NCI-H146 treated with DMSO at 0.1 percent for 48 hours (cell line): ENCODE results near the gene GDI2.
"Not testable (repeated sequence)": the region's sequence is repeated elsewhere in the genome, so short reads cannot be mapped to it uniquely, and the experiment has no call there.

Experiments
- DNase-seq: peaks from one replicate; lab custom pipeline; 2025; ENCODE audit not compliant: unreplicated experiment; lab: John Stamatoyannopoulos, UW

The GDI2 gene

GRCh38 chr10:5788969-5789368, 24.3 kb downstream of the GDI2 start:
- DNase-seq = no peak

GRCh38 chr10:5783300-5783699, 29.9 kb downstream of the GDI2 start:
- no peak for DNase-seq

GRCh38 chr10:5782174-5782573, 31.1 kb downstream of the GDI2 start:
- DNase-seq = no peak

GRCh38 chr10:5779730-5780129, 33.5 kb downstream of the GDI2 start:
- no peak for DNase-seq

- DNase-seq = not testable (repeated sequence)
Measured at GRCh38 chr10:5777758-5778157, 35.5 kb downstream of the GDI2 start.

- DNase-seq = no peak
Measured at GRCh38 chr10:5776881-5777197, 36.4 kb downstream of the GDI2 start.

GRCh38 chr10:5776136-5776880, 36.9 kb downstream of the GDI2 start:
- no peak for DNase-seq

- DNase-seq = no peak
Measured at GRCh38 chr10:5775685-5776084, 37.5 kb downstream of the GDI2 start.

- DNase-seq = no peak
Measured at GRCh38 chr10:5774987-5775620, 38.1 kb downstream of the GDI2 start.

GRCh38 chr10:5766189-5766588, 47.0 kb downstream of the GDI2 start:
- no peak for DNase-seq

- DNase-seq = no peak
Measured at GRCh38 chr10:5765617-5766016, 47.6 kb downstream of the GDI2 start.

GRCh38 chr10:5764422-5765297, 48.6 kb downstream of the GDI2 start:
- DNase-seq = no peak

GRCh38 chr10:5762531-5762930, 50.7 kb downstream of the GDI2 start:
- no peak for DNase-seq

- no peak for DNase-seq
Measured at GRCh38 chr10:5761220-5761619, 52.0 kb downstream of the GDI2 start.

GRCh38 chr10:5760515-5760914, 52.7 kb downstream of the GDI2 start:
- no peak for DNase-seq

GRCh38 chr10:5758927-5759326, 54.3 kb downstream of the GDI2 start:
- no peak for DNase-seq

- DNase-seq = no peak
Measured at GRCh38 chr10:5757766-5758517, 55.3 kb downstream of the GDI2 start.

GRCh38 chr10:5752301-5752871, 60.8 kb downstream of the GDI2 start:
- DNase-seq = no peak

- no peak for DNase-seq
Measured at GRCh38 chr10:5751601-5752253, 61.5 kb downstream of the GDI2 start.

GRCh38 chr10:5748394-5748803, 64.8 kb downstream of the GDI2 start:
- DNase-seq = no peak
